ENCODE results near the gene ITM2C.
A peak's percentile ranks its signal among the peaks of the same experiment; 100 is the strongest.

ITM2C gene, protein sequence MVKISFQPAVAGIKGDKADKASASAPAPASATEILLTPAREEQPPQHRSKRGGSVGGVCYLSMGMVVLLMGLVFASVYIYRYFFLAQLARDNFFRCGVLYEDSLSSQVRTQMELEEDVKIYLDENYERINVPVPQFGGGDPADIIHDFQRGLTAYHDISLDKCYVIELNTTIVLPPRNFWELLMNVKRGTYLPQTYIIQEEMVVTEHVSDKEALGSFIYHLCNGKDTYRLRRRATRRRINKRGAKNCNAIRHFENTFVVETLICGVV

DNA sequence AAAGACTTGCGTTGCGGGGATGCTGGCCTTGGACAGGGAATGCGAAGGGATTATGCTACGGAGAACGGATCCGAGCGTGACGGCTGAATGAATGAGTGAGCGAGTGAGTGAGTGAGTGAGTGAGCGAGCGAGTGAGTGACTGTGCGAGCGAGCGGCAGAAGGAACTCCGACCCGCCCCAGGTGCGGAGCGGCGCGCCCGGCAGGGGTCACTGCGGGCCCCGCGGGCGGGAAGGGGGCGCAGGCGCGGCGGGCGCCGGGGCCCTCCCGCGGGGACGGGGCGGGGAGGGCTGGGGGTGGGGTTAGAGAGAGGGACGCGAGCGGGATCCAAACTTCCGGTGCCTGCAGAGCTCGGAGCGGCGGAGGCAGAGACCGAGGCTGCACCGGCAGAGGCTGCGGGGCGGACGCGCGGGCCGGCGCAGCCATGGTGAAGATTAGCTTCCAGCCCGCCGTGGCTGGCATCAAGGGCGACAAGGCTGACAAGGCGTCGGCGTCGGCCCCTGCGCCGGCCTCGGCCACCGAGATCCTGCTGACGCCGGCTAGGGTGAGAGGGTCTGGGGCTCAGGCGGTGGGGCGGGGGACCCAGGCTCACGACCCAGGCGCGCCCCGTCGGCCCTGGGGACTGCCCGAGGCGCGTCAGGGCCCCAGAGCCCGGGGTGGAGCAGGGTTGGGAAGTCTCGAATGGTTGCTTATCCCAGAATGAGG, at the start of gene ITM2C:
ITM2C (plus strand) TSS at position 338 of the 702 bp plus-strand sequence; CDS start at position 422, 84 bp downstream.
- DNase-seq (ENCODE audit: low spot score) = no peak

DNA sequence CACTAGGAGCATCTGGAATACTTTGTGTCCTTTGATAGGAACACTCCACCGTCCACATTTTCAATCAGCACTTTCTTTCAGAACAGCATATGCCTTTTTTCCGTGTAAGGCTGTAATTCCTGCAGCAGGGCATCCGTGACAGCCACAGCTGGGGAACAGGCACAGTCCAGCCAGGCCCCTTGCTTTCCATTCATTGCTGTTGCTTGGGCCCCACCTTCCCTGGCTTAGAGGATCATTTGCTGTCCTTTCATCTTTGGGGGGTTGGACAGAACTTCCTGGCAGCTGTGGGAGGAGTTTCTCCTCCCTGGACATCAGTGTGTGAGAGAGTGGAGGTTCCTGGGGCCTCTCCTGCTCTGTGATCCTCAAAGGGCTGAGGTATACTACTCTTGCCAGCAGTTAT, 49.7 kb upstream of the ITM2C start:
- no peak for DNase-seq (ENCODE audit: low spot score)

DNA sequence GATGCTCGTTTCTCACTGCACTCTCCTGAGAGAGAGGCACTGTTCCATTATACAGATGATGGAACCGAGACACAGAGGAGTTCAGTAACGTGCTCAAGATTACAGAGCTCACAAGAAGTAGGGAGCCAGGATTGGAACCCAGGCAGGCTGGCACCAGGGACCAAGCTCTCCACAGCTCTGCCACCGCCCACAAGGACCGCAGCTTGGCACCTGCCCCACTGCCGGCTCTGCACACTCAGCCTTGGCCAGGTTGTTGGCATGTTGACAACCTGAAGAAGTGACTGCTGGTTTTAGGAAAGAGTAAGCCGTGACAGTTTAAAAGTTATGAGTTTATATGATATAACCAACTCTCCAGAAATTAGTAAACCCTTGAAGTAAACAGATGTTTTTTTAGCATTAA, 48.0 kb upstream of the ITM2C start:
- no peak for DNase-seq (ENCODE audit: low spot score)

DNA sequence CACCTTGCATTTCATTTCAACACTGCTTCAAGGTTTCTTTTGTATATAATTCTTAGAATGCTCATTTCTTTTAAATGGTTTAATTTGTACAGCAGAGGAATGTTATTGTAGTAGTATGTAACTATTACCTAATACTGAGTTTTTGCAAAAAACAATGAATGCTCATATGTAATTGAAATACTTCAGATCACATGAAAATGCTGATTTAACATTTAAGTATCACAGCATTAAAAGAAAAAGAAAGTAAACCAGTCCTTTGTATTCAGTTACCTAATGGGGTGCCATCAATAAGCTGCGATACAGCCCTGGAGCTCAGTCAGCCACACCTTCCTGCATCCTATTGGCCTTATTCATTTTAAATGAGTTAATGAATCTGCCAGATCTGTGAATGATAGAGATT, 45.3 kb upstream of the ITM2C start:
- no peak for DNase-seq (ENCODE audit: low spot score)

DNA sequence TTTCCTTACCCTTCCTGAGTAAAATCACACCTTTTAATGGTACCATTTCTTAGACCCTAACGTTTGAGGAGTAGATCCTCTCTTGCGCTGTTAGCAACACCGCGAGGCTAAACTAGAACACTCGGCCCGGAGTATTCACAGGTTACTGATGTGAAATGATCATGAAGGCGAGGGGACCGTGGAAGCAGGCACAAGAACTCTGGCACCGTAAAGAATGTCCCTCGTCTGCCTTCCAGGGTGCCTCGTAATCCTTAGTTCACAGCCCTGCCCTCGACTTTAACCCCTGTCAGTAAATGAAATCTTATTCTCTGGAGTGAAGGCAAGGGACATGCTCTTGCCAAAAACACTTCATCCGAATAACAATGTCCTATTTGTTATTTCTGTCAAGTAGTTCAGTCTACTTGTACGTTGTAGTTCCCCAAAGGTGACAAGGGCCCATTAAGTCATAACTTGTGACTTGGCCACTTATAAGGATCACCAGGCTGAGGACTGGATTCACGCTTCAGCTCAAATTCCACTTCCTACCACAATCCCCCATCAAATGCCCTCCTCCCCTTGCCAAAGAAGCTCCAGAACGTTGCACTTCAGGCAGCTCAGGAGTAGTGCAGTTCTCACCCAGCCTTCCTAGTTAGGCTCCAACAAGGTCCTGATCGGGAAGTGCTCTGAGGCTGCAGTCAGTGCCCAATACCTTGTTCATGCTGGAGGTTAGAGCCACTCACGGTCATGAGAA, 43.3 kb upstream of the ITM2C start:
- no peak for DNase-seq (ENCODE audit: low spot score)

DNA sequence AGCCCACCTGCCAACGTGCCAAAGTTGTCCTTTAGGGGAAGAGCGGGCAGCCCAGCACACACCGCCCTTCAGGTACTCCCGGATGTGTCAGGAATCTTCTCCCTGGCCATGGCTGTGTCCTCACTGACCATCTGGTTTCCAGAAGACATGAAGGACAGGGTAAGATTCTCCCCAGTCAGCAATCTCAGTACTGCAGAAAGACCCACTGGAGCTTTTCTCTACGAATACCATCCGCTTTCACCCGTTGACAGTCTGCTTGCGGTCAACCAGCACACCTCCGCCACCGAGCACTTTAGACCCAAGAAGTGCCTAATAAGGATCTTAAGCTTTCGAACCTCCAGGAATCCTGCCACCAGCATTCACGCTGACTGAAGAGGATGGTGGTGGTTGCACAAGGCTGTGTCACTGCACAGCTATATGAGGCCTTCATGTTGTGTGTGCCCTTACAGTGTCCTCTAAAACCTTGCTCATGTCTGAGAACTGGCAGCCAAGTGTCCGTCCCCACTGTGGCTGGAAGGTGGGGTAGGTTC, 42.7 kb upstream of the ITM2C start:
- DNase-seq (ENCODE audit: low spot score) = no peak

DNA sequence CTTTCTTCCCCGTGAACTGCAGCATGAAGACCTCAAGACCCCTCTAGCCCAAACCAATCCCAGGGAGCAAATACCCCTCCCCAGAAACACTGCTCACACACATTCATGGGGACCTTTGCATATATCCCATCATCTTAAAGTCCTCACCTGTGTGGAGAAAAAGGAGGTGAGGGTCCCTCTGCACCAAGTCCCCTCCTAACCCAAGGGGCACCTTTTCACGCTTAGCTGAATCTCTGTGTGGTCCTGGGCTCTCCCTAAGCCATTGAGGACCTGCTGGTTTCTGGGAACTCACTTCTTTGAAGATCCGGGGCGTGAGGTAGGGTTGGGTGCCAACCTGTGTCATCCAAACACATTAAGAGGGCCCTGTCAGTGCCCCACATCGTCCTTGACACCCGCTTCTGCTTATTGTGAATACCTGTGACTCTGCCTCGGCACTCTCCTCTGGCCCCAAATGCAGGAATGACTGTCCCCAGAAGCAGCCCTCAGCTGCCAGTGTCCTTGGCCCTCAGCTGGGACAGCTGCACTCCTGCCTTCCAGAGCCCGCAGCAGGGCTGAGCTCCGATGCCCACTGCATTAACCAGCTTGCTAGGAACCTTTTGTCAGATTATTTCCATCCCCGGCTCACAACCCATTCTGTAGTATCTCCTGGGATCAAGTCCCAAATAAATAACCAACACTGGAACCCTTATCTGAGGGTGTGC, 41.3 kb upstream of the ITM2C start:
- DNase-seq (ENCODE audit: low spot score) = no peak

DNA sequence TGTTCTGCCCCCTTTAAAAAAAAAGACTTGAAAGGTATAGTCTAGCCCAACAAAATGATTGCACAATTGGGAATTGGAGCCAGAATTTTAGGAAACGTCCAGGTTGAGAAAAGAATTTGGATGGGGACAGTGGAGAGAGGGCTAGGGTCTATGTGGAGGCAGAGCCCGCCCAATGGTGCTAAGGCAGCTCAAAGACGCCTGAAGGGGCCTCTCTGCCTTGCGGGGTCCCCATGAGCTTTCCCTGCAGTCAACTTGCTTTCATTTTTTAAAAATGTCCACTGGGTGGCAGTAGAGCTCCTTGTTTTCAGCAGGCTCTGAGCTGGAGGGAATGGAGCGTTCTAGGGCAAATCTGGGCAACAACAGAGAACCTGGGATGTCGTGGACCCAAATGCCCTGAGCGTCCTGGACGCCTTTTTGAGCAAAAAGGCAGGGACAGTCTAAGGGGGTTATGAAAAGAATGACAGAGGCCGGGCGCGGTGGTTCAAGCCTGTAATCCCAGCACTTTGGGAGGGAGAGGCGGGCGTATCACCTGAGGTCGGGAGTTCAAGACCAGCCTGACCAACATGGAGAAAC, 40.2 kb upstream of the ITM2C start:
- peak; percentile 76 for DNase-seq (ENCODE audit: low spot score)

DNA sequence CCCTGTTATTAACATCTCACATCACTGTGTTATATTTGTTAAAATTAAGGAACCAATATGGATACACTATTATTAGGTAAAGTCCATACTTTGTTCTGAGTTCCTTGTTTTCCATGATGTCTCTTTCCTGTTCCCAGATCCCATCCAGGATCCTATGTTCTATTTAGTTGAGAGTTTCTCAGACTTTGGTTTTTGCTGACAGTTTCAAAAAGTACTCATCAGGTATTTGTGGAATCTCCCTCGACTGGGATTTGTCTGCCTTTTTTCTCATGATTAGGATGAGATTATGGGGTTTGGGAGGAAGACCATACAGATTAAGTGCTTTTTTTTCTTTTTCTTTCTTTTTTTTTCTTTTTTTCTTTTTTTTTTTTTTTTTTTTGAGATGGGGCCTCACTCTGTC, 39.4 kb upstream of the ITM2C start:
- DNase-seq (ENCODE audit: low spot score) = no peak

DNA sequence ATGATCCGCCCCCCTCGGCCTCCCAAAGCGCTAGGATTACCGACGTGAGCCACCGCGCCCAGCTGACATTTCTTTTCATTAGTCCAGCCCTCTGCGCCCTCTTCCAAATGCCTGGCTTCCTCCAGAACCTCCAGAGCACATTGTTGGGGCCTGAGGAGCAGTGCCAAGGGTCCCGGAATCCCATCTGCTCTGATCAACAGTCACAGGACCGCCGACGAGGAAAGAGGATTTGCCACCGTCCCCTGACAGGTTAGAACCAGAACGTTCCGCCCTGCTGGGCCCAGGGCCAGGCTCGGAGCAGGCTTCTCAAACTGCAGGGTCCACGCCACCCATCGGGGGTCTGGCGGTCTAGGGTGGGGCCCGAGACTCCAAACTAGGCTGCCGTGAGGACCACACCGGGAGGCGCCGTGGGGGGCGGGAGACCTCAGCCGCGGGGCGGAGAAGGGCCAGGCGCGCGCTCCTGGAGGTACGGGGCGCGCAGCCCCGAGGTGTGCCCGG, 36.9 kb upstream of the ITM2C start:
- DNase-seq (ENCODE audit: low spot score) = no peak

DNA sequence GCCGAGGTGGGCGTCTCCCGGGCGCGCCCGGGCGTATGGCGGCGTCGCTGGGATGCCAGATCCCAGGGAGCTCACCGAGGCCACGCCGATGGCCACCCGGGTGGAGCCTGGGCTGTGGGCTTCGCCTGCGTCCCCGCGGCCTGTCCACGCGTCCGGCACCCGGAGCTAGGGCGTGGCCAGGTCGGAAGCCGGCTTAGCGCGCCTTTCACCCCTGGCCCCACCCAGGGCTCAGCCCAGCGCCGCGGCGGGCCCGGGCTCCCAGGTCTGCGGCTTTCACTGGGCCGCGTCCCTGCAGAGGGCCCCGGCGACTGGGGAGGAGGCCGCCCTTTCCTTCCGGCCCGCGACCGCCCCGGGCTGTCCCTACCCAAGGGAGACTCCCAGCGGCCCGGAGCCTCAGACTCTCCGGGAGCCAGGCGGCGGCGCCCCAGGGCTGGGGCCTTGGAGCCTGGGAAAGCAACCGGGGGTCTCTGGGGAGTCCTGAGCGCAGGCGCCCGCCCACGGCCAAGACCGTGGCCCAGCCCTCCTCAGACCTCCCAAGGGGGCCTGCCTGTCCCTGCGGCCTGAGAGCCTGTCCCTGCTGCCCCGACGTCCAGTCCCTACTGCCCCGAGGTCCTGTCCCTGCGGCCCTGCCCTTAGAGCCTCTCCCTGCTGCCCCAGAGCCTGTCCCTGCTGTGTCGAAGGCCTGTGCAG, 36.3 kb upstream of the ITM2C start:
- DNase-seq (ENCODE audit: low spot score) = no peak

DNA sequence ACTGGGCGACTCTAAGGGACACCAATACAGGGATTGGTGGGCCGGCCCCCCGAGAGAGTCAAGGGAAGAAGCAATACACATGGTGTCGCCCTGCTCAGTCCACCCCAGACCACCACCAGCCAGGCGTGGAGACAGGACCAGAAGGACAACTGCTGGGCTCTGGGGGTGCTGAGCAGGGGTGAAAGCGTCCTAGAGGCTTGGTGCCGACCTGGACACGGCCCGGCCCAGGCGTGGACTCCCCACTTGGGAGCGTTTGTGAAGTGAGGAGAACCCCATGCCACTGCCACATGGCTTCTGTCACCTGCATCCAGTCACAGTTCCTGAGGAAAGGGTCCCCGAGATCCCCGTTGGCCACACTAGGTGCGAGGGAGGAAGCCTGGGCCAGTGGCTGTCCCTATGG, 35.4 kb upstream of the ITM2C start:
- DNase-seq (ENCODE audit: low spot score) = no peak

DNA sequence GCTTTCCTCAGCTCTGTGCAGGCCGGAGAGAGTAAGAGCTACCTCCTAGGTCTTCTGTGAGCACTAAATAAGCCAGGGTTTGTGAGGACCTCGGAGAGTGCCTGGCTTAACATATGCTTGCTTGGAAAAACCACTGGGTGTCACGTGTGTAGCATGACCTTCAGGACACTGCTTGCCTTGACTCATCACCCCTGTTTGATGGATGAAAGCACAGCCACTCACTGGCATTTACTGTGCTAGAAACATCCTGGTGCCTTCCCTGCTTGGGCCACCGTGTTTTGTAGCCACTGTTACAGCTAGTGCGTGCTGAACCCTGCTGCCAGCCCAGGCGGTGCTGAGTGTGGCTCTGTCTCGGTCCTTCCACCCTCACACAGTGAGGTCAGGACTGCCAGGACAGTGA, 34.8 kb upstream of the ITM2C start:
- no peak for DNase-seq (ENCODE audit: low spot score)

DNA sequence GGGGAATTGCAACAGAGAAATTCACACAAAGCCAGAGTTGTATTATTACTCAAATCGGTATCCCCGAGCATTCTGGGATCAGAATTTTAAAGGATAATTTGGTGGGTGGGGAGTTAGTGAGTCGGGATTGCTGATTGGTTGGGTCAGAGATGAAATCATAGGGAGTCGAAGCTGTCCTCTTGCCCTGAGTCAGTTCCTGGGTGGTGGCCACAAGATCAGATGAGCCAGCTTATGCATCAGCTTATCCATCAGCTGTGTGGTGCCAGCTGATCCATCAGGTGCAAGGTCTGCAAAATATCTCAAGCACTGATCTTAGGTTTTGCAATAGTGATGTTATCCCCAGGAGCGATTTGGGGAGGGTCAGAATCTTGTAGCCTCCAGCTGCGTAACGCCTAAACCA, 34.3 kb upstream of the ITM2C start:
- no peak for DNase-seq (ENCODE audit: low spot score)

DNA sequence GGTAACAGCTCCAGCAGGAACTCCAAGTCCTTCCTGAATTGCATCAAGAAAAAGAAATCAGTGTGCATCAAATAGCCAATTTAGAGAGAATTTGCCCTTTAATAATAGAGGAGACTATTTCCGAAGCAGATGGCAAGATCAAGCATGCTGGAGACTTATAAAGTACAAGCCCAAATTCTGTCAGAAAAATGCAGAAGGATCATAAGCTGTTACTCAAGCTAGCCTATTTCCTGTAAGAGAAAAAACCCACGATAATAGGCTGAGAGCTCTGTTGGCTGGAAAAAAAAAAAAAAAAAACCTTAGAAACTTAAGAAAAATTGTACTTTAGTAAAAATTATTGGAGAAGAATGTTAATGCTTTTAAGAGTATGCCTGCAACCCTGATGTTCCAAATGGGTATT, 24.4 kb upstream of the ITM2C start:
- no peak for DNase-seq (ENCODE audit: low spot score)

DNA sequence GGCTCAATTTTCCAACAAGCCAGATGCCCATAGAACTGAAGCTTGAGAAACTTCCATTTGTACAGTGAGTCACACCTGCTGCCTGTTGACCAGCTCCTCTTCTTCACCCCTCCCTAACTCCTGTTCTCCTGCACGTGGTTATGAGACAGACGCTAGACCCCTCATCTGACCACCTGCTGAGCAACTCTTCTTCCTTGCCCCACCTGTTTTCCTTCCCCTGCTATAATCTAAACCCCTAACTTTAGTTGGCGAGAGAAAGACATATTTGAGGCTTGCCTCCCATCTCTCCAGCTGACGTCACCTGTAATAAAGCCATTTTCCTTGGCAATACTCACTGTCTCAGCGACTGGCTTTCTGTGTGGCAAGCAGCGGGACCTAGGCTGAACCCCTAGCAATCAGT, 22.3 kb upstream of the ITM2C start:
- DNase-seq (ENCODE audit: low spot score) = no peak

DNA sequence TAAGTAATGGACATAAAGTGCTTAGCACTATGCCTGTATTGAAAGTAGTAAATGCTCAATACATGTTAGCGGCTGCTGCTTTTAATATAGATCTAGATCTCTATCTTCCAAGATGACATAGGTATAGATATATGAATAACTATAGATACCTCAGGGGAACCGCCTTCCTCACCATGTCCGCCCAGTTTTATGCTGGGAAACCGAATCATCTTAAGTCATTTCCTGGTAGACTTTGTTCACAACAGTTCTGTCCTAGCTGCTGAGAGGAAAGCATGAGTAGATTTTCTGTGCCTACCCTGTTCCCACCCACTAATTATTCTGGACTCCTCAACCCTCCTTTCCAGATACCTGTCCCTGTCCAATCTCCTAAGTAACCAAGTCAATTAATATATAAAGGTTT, 21.6 kb upstream of the ITM2C start:
- DNase-seq (ENCODE audit: low spot score) = no peak

DNA sequence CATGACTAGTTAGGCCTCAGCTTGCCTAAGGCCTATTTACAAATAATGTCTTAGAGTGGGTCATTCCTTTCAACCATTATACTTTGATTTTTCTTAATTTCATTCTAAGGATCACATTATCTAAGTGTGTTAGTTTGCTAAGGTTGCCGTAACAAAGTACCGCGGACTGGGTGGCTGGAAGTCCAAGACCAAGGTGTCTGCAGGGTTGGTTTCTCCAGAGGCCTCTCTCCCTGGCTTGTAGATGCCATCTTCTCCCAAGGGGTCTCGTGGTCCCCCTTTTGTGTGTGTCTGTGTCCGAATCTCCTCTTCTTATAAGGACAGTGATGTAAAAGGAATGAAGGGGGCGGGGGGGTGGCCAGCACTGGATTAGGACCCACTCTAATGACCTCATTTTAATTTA, 18.4 kb upstream of the ITM2C start:
- DNase-seq (ENCODE audit: low spot score) = no peak

DNA sequence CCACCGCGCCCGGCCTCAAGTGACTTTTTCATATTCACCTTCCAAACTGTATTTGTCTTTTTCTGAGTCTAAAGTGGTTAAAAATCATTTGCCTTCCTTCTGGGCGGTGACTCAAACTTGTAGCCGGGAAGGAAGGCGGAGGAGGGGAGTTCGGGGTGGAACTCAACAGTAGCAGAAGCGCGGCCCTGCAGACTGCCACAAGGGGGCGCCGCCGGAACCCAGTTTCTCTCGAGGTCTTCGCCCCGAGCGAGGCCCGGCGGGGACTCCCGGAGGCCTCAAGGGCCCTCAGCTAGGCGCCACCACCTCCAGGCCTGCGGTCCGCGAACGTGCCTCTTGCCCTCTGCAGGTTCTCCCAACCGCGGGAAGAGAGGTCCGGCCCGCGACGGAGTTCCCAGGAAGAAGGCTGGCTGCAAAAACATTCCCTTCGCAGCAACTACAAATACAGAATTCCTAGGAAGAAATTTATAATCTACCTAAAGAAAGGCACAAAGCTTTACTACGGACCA, 16.8 kb upstream of the ITM2C start:
- peak; percentile 49 for DNase-seq (ENCODE audit: low spot score)

DNA sequence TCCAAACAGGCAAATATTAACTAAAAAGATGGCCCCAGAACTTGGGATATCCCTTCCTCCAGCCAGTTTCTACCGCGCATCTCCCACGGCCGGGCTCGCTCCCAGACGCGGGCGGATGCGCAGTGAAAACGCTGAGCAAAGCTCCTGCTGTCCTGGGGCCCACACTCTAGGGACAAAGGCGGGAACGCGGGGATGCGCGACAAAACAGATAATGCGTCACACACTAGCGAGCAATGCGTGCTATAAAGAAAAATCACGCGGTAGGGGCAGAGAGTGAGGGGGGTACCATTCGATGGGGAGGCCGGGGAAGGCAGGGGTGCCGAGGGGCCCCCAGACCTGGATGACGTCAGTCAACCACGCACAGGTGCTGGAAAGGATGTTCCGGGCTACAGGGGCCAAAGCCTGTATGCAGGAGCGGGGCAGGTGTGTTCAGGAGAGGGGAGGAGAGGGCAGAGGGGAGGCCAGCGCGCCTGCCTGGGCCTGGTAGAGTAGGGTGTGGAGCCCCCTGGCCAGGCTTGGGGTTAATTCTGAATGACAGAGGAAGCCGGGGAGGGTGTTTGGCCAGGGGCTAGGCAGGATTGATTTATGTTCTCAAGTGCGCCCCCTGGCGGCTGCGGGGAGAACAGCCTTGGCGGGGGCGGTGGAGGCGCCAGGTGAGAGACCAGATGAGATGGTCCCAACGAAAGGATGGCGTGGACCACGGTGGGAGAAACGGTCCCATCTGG, 14.9 kb upstream of the ITM2C start:
- DNase-seq (ENCODE audit: low spot score) = peak; percentile 71

DNA sequence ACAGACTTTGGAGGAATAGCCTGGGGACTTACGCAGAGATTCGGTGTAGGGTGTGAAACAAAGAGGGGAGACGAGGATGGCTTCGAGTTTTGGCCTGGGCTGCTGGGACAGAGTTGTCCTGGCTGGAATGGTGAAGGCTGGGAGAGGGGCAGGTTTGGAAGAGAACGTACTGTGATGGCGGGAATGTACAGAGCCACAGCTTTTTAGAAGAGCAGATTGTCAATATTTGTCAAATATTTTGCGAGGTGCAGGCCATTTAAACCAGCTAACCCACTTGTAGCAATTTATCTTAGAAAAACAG, 14.4 kb upstream of the ITM2C start:
- DNase-seq (ENCODE audit: low spot score) = no peak
